ENCODE results near the gene RAB17.

DNA sequence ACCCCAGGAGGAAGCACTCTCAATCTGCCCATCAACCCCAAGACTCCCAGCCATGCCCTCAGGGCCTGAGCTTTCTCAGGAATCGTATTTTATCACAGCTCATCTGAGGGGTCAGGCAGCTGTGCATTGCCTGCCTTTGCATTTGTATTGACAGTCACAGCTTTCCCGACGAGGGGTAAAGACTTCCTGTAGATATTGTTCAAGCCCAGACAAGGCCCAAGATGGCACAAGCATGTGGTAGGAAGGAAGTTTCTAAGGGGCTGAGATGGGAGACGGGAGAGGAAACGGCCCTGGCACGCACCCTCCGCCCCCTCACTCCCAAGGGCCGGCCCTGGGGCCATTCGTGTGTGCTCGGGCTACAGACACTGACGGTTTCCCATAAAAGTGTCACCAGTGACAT lies 58.4 kb downstream of the RAB17 start:
- TF ChIP-seq, protein P1, sequence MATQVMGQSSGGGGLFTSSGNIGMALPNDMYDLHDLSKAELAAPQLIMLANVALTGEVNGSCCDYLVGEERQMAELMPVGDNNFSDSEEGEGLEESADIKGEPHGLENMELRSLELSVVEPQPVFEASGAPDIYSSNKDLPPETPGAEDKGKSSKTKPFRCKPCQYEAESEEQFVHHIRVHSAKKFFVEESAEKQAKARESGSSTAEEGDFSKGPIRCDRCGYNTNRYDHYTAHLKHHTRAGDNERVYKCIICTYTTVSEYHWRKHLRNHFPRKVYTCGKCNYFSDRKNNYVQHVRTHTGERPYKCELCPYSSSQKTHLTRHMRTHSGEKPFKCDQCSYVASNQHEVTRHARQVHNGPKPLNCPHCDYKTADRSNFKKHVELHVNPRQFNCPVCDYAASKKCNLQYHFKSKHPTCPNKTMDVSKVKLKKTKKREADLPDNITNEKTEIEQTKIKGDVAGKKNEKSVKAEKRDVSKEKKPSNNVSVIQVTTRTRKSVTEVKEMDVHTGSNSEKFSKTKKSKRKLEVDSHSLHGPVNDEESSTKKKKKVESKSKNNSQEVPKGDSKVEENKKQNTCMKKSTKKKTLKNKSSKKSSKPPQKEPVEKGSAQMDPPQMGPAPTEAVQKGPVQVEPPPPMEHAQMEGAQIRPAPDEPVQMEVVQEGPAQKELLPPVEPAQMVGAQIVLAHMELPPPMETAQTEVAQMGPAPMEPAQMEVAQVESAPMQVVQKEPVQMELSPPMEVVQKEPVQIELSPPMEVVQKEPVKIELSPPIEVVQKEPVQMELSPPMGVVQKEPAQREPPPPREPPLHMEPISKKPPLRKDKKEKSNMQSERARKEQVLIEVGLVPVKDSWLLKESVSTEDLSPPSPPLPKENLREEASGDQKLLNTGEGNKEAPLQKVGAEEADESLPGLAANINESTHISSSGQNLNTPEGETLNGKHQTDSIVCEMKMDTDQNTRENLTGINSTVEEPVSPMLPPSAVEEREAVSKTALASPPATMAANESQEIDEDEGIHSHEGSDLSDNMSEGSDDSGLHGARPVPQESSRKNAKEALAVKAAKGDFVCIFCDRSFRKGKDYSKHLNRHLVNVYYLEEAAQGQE (IDR thresholded peaks at IDR 0.05; ENCODE audit: insufficient read depth in 1 of 2, low read depth in 2 of 2, low read length in 1 of 2), result no peak
- TF ChIP-seq, protein P2, sequence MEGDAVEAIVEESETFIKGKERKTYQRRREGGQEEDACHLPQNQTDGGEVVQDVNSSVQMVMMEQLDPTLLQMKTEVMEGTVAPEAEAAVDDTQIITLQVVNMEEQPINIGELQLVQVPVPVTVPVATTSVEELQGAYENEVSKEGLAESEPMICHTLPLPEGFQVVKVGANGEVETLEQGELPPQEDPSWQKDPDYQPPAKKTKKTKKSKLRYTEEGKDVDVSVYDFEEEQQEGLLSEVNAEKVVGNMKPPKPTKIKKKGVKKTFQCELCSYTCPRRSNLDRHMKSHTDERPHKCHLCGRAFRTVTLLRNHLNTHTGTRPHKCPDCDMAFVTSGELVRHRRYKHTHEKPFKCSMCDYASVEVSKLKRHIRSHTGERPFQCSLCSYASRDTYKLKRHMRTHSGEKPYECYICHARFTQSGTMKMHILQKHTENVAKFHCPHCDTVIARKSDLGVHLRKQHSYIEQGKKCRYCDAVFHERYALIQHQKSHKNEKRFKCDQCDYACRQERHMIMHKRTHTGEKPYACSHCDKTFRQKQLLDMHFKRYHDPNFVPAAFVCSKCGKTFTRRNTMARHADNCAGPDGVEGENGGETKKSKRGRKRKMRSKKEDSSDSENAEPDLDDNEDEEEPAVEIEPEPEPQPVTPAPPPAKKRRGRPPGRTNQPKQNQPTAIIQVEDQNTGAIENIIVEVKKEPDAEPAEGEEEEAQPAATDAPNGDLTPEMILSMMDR (IDR thresholded peaks at IDR 0.05), result no peak
- TF ChIP-seq POLR2AphosphoS5 (IDR thresholded peaks at IDR 0.05; ENCODE audit: low read depth, low read length), result no peak
- TF ChIP-seq SIN3A (IDR thresholded peaks at IDR 0.05; ENCODE audit: borderline replicate concordance, insufficient read depth, low read depth, low read length), result no peak
